Measurements from ENCODE around the gene MYD88. TPM values are rescaled to one million over a fixed set of nuclear protein-coding genes. Genes with fewer than 3 reads are reported as not detected.

MYD88 gene
- total RNA-seq, 1 experiment from 2014 or later, result 14.8 TPM

DNA sequence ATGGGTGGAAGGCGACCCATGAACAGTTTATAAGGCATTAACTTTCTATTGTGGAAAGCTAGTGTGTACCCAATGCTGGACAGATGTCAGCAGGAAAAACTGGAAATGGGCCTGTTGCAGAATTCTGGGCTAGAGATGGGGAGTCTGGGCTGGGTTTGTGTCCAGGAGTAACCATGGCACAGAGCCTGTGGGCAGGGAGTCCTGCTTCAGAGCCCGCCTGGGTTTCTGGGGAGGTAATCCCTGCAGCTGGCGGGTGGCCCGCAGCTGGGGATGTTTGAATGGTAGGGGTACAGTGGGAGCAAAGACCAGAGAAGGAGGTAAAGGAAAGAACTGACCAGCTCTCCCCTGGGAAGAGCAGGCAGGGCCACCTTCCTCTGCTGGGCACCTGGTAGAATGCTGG is 27.3 kb upstream of the MYD88 start:
- no peaks in the 10 kb centered on the region for H3K9me3 ChIP-seq (ENCODE audit: control insufficient read depth in 1 of 2, insufficient read depth in 1 of 2, low read depth in 1 of 2, low read length in 2 of 2)
- ChIA-PET RAD21 (ENCODE audit: low non-redundant PET in 1 of 2, low total read pairs in 2 of 2, uncharacterized antibody in 2 of 2, unreplicated experiment in 2 of 2) (no interaction called here), POLR2A (no interaction called here), CTCF (no interaction called here)
- ATAC-seq, result no peak
- TF ChIP-seq POLR2A (IDR thresholded peaks at IDR 0.05; ENCODE audit: borderline replicate concordance, extremely low read depth, insufficient read depth, insufficient read length) (no peak), ZNF274 (IDR thresholded peaks at IDR 0.05; ENCODE audit: low read depth, low read length) (no peak), SIN3A (IDR thresholded peaks at IDR 0.05; ENCODE audit: low read depth) (no peak), ZFX (IDR thresholded peaks at IDR 0.05) (no peak), EGR1 (IDR thresholded peaks at IDR 0.05; ENCODE audit: low read depth) (no peak), EZH2phosphoT487 (IDR thresholded peaks at IDR 0.05; ENCODE audit: borderline replicate concordance) (no peak), EZH2 (IDR thresholded peaks at IDR 0.05) (no peak), TCF7L2 (IDR thresholded peaks at IDR 0.05; ENCODE audit: borderline replicate concordance, extremely low read depth, insufficient read depth, insufficient read length) (no peak), CBX3 (IDR thresholded peaks at IDR 0.05; ENCODE audit: low read depth) (no peak), SRF (IDR thresholded peaks at IDR 0.05; ENCODE audit: low read depth) (no peak), RAD21 (IDR thresholded peaks at IDR 0.05; ENCODE audit: low read depth) (no peak), ELF1 (IDR thresholded peaks at IDR 0.05; ENCODE audit: borderline replicate concordance, low read depth) (no peak), CEBPB (IDR thresholded peaks at IDR 0.05; ENCODE audit: low read depth) (no peak), FOSL1 (IDR thresholded peaks at IDR 0.05; ENCODE audit: low read depth) (no peak), POLR2AphosphoS5 (IDR thresholded peaks at IDR 0.05; ENCODE audit: low read depth, low read length) (no peak), SP1 (IDR thresholded peaks at IDR 0.05; ENCODE audit: low read depth) (no peak), JUND (IDR thresholded peaks at IDR 0.05) (no peak)
- TF ChIP-seq, protein P1, sequence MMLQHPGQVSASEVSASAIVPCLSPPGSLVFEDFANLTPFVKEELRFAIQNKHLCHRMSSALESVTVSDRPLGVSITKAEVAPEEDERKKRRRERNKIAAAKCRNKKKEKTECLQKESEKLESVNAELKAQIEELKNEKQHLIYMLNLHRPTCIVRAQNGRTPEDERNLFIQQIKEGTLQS (IDR thresholded peaks at IDR 0.05), result no peak
- TF ChIP-seq, protein P2, sequence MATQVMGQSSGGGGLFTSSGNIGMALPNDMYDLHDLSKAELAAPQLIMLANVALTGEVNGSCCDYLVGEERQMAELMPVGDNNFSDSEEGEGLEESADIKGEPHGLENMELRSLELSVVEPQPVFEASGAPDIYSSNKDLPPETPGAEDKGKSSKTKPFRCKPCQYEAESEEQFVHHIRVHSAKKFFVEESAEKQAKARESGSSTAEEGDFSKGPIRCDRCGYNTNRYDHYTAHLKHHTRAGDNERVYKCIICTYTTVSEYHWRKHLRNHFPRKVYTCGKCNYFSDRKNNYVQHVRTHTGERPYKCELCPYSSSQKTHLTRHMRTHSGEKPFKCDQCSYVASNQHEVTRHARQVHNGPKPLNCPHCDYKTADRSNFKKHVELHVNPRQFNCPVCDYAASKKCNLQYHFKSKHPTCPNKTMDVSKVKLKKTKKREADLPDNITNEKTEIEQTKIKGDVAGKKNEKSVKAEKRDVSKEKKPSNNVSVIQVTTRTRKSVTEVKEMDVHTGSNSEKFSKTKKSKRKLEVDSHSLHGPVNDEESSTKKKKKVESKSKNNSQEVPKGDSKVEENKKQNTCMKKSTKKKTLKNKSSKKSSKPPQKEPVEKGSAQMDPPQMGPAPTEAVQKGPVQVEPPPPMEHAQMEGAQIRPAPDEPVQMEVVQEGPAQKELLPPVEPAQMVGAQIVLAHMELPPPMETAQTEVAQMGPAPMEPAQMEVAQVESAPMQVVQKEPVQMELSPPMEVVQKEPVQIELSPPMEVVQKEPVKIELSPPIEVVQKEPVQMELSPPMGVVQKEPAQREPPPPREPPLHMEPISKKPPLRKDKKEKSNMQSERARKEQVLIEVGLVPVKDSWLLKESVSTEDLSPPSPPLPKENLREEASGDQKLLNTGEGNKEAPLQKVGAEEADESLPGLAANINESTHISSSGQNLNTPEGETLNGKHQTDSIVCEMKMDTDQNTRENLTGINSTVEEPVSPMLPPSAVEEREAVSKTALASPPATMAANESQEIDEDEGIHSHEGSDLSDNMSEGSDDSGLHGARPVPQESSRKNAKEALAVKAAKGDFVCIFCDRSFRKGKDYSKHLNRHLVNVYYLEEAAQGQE (IDR thresholded peaks at IDR 0.05; ENCODE audit: low read depth), result no peak
- TF ChIP-seq, protein P3, sequence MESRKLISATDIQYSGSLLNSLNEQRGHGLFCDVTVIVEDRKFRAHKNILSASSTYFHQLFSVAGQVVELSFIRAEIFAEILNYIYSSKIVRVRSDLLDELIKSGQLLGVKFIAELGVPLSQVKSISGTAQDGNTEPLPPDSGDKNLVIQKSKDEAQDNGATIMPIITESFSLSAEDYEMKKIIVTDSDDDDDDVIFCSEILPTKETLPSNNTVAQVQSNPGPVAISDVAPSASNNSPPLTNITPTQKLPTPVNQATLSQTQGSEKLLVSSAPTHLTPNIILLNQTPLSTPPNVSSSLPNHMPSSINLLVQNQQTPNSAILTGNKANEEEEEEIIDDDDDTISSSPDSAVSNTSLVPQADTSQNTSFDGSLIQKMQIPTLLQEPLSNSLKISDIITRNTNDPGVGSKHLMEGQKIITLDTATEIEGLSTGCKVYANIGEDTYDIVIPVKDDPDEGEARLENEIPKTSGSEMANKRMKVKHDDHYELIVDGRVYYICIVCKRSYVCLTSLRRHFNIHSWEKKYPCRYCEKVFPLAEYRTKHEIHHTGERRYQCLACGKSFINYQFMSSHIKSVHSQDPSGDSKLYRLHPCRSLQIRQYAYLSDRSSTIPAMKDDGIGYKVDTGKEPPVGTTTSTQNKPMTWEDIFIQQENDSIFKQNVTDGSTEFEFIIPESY (IDR thresholded peaks at IDR 0.05; ENCODE audit: extremely low read depth, insufficient replicate concordance, low read length), result no peak
- H3K27ac ChIP-seq (ENCODE audit: low read depth, low read length), result no peak overlapping the region
- no peak overlapping the region for H3K9ac ChIP-seq (ENCODE audit: low read length)
- H2AFZ ChIP-seq (ENCODE audit: low read depth, low read length, poor library complexity, severe bottlenecking), result no peak overlapping the region
- no peaks in the 10 kb centered on the region for H3K4me1 ChIP-seq (ENCODE audit: control insufficient read depth in 1 of 2, insufficient read depth in 2 of 2, low read length in 2 of 2)
- no peak overlapping the region for H3K4me2 ChIP-seq (ENCODE audit: low read length)
- intact Hi-C loops (cut with micrococcal nuclease), result loop anchor here (10.0 kb wide), 1 partner anchor 136 kb away; no protein-coding TSS in a partner anchor
- H4K20me1 ChIP-seq (ENCODE audit: insufficient read depth), result no peaks in the 10 kb centered on the region
- BruUV-seq (replicated peaks), result no TSS peak
- no peaks in the 10 kb centered on the region for H3K36me3 ChIP-seq (ENCODE audit: control insufficient read depth in 1 of 2, insufficient read depth in 2 of 2, low read length in 2 of 2)
- H3K79me2 ChIP-seq (ENCODE audit: insufficient read depth, low read length), result no peaks in the 10 kb centered on the region
- no peak for DNase-seq (ENCODE audit: low read depth, low spot score)
- no peaks in the 10 kb centered on the region for H3K9me2 ChIP-seq (ENCODE audit: insufficient read depth)
- no peaks in the 10 kb centered on the region for H3K27me3 ChIP-seq (ENCODE audit: insufficient read depth, low read length)
- no peak overlapping the region for H3K4me3 ChIP-seq (replicated peaks in 1 of 2; ENCODE audit: low read depth in 1 of 2, low read length in 2 of 2)
